Skeletal muscle cell (primary cell): Measurements from ENCODE around the gene C1QTNF9.
"Not testable (repeated sequence)": the region's sequence is repeated elsewhere in the genome, so short reads cannot be mapped to it uniquely, and the experiment has no call there.

Source experiments
- DNase-seq: peaks from one replicate; pipeline ENCODE4 v3.0.0-alpha.2; 2010; ENCODE audit warnings: low read depth
- H3K4me3 ChIP-seq: 2 replicates; pipeline ENCODE4 v1.5.1; 2011; ENCODE audit warnings: low read depth, mild to moderate bottlenecking, control low read depth, low read length, moderate library complexity

The C1QTNF9 gene

DNA sequence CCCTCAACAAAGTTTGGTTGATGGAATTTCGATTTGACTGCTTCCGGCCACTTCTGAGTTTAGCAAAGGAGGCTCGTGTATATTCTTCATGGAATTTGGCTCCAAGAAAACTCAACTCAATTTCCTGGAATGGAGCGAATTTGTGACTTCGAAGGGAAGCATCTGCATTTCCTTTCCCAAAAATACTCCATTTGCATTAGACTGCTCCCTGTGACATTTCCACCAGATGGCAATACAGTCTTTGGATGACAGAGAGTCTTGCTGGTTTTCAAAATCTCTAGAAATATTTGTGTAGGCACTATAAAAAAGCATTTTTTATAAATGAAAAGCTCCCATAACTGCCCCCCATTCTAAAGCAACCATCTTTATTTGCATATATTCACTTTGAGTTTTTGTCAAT is 4.1 kb downstream of the C1QTNF9 start:
- H3K4me3 ChIP-seq, result no peak overlapping the region

GRCh38 chr13:24317835-24318234 is 8.5 kb downstream of the C1QTNF9 start:
- DNase-seq, H3K4me3 ChIP-seq: not testable (repeated sequence)

More for the DNA sequence above, 4.1 kb downstream of the C1QTNF9 start:
- DNase-seq, result no peak

GRCh38 chr13:24318878-24319277 is 9.5 kb downstream of the C1QTNF9 start:
- H3K4me3 ChIP-seq, DNase-seq: not testable (repeated sequence)

DNA sequence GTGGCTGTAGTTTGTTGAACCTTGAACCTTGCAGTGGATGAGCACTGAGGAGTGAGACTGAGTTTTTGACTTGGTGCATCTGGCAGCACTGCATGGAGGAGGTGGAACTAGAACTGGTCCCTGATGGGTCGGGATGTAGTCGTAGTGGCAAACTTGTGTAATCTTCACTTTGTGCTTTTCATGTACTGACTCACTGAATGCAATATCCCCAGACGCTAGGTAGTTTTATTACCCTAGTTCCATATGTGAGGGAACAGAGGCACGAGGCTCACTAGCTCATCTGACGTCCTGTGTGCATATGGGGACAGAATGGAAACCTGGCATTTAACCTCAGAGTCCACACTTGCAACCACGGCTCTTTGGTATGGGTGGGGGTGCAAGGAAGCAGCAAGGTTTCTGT is 10.3 kb downstream of the C1QTNF9 start:
- H3K4me3 ChIP-seq, DNase-seq: not testable (repeated sequence)

GRCh38 chr13:24321416-24321815 is 12.0 kb downstream of the C1QTNF9 start:
- not testable (repeated sequence) for H3K4me3 ChIP-seq, DNase-seq

- not testable (repeated sequence) for DNase-seq, H3K4me3 ChIP-seq
Observed at GRCh38 chr13:24322470-24322869, 13.1 kb downstream of the C1QTNF9 start.

DNA sequence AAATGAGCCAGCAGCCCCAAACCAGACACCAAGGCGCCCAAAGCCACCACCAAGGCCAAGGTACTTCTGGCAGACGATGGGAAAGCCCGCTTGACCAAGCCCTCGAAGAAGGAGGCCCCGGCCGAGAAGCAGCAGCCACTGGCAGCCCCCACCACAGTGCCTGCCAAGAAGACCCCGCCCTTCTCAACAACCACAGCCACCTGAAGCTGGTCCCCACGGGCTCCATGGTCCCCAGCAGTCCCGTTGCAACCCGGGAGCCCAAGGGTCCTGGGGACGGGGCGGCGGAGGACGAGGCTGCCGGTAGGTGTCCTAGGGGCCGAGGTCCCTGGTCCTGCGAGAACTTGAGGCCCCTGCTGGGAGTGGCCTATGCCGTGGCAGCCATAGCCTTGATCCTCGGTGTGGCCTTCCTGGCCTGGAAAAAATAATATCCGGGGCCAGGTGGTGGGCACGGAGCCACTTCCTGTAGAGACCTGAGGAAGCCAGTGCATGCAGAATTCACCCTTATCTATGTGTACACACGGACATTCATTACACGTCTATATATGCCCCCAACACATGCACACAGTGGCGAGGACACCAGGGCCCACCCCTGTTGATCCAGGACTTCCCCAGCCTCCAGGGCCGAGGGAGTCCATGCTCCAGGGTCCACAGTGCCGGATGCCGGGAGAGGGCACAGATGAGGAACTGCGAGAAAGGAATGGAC is 13.8 kb downstream of the C1QTNF9 start:
- no peak for DNase-seq
- H3K4me3 ChIP-seq, result no peak overlapping the region

DNA sequence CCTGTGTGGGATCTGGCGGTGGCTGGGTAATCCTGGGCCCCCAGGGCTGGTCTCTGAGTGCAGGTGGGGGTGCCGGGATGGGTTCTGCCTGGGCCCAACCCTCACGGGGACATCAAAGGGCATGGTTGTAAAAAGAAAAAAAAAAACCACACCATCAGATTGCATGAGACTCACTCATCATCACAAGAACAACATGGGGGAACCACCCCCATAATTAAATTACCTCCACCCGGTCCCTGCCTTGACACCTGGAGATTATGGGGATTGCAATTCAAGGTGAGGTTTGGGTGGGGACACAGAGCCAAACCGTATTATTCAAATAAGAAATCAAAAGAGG is 14.3 kb downstream of the C1QTNF9 start:
- H3K4me3 ChIP-seq, result no peak overlapping the region
- DNase-seq, result no peak

- H3K4me3 ChIP-seq, DNase-seq: not testable (repeated sequence)
Observed at GRCh38 chr13:24327598-24327997, 18.2 kb downstream of the C1QTNF9 start.

- peak overlapping the region; percentile 44 for H3K4me3 ChIP-seq
- no peak for DNase-seq
Observed at GRCh38 chr13:24328145-24328544, 18.8 kb downstream of the C1QTNF9 start.

DNA sequence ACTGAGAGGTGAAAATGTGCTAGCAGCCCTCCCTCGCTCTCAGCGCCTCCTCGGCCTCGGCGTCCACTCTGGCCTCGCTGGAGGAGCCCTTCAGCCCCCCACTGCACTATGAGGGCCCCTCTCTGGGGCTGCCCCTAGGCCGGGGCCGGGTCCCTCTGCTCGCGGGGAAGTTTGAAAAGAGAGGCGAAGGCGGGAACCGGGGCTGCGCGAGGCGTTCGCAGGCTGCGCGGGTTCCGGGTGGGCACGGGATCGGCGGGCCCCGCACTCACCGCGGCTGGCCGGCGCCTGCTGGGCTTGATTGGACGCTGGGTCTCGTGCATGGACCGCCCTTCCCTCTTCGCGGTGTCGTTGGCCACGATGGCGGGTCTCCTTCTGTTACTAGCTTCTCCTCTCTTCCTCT is 29.3 kb downstream of the C1QTNF9 start:
- no peak for DNase-seq
- no peak overlapping the region for H3K4me3 ChIP-seq

GRCh38 chr13:24339937-24340607 is 30.7 kb downstream of the C1QTNF9 start:
- no peak overlapping the region for H3K4me3 ChIP-seq
- DNase-seq, result no peak

GRCh38 chr13:24340608-24340955 is 31.2 kb downstream of the C1QTNF9 start:
- DNase-seq, result no peak
- H3K4me3 ChIP-seq, result no peak overlapping the region

GRCh38 chr13:24341439-24341838 is 32.1 kb downstream of the C1QTNF9 start:
- DNase-seq, result peak; percentile 8
- H3K4me3 ChIP-seq, result no peak overlapping the region

DNA sequence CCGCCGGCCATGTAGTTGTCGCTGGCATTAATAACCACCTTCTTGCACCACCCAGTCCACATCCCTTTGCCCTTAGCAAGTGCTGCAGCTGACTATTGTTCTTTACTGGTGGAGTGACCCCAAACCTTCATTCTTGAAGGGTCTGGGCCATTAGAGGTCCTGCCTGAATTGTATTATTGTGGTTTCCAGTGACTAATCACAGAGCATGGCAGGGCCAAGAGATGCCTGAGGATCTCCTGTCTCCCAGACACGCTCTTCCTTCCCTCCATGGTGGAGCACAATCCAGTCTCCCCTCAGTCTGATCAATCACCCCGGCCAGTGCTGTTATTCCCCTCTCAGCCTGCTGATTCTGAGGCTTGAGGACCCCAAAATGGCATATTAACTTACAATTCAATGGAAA is 39.0 kb downstream of the C1QTNF9 start:
- H3K4me3 ChIP-seq, result no peak overlapping the region

GRCh38 chr13:24348797-24349515 is 39.6 kb downstream of the C1QTNF9 start:
- DNase-seq, result no peak

More for the DNA sequence above, 39.0 kb downstream of the C1QTNF9 start:
- no peak for DNase-seq

GRCh38 chr13:24349778-24350664 is 40.6 kb downstream of the C1QTNF9 start:
- H3K4me3 ChIP-seq, DNase-seq: not testable (repeated sequence)

More at GRCh38 chr13:24348797-24349515, 39.6 kb downstream of the C1QTNF9 start:
- H3K4me3 ChIP-seq, result no peak overlapping the region

DNA sequence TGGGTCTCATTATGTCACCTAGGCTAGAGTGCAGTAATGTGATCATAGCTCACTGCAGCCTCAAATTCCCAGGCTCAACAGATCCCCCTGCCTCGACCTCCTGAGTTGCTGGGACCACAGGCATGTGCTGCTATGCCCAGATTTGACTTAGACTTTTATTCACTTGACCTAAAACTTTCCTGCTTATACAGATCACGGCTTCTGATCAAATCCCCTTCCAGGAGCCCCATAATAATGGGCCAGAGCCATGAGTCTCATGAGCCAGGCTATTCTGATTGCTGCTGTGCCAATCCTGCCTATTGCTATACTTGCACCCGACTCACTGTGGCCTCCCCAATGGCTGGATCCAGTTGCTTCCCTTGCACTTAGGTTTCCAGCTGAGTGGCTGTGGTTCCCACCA is 42.0 kb downstream of the C1QTNF9 start:
- no peak for DNase-seq
- H3K4me3 ChIP-seq, result no peak overlapping the region

DNA sequence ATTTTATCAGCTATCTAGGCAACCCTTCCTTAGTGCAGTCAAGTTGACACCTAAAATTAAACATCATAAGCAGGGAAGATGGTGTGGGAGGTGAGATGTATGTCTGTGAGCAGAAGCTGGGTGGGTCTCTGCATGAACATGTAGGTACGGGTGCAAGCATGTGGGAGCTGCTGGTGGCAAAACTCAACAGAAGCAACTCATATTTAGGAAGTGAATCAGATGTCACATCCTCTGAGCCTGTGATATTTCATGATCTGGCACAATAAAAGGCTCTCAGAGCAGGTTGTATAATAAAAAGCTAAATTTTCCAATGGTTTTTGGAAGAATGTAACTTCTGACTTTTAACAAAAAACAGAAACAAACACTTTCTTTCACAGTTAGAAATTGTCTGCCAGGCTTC is 44.4 kb downstream of the C1QTNF9 start:
- no peak for DNase-seq

GRCh38 chr13:24355103-24355502 is 45.7 kb downstream of the C1QTNF9 start:
- H3K4me3 ChIP-seq, result no peak overlapping the region
- no peak for DNase-seq

More for the DNA sequence above, 44.4 kb downstream of the C1QTNF9 start:
- no peak overlapping the region for H3K4me3 ChIP-seq
